ENCODE data around the gene SLC25A22. TPM values are rescaled to one million over a fixed set of nuclear protein-coding genes. Genes with fewer than 3 reads are reported as not detected.

Gene SLC25A22
- total RNA-seq, 2 experiments from 2014 or later: 35.7 to 38.3 TPM

DNA sequence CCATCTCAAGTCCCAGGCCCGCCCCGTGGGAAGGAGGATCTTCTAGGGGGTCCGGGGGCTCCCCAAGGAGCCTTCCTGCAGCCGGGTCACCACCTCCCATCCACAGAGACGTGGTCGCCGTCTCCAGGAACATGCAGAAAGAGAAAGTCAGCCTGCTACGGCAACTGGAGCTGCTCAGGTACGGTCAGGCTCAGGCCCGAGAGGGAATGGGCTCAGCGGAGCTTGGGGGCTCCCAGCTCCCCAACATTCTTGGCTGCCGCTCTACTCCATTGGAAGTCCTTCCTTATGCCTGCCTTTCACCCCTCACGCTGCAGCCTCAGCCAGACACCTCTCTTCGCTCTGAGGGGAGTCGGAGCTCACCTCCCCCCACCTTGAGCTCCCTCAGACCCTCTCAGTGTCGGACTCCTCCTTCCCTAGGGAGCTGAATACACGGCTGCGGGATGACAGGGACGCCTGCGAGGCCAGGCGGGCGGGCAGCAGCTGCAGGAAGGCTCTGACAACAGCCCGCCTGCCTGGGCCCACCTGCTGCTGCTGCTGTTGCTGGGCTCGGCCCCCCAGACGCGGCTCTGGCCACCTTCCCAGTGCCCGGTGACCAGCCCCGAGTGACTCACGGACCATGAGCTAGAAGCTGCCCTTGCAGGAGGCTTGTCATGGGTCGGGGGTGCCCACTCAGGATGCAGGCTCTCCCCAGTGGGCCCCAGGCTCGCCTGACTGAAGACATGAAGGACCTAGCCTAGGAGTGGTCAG is 33.2 kb upstream of the SLC25A22 start:
- Mint-ChIP-seq H3K27ac (no peak overlapping the region), H3K27me3 (peaks cover 38% of the 10 kb centered on the region), H3K9me3 (no peaks in the 10 kb centered on the region), H3K4me1 (peaks cover 41% of the 10 kb centered on the region), H3K4me3 (peak overlapping the region; percentile 46), H3K36me3 (ENCODE audit: low read depth) (no peaks in the 10 kb centered on the region)
- ChIA-PET POLR2A (interaction anchor here (0.6 to 8.3 kb wide), 4 partner anchors 10 to 22 kb away, joined by 3 to 74 read pairs (median 28); partner anchors contain the start of genes PNPLA2, POLR2L, RPLP2 and TSPAN4), CTCF (interaction anchor here (1.3 kb wide), 1 partner anchor 12 kb away, joined by 3 read pairs; the partner anchor contains the start of gene TSPAN4)
- no peak for DNase-seq

- no peaks in the 10 kb centered on the region for H3K9me3 Mint-ChIP-seq
- H3K27me3 Mint-ChIP-seq: peaks cover 38% of the 10 kb centered on the region
- no peak overlapping the region for H3K4me3 Mint-ChIP-seq
- H3K36me3 Mint-ChIP-seq (ENCODE audit: low read depth): no peaks in the 10 kb centered on the region
- ChIA-PET CTCF (interaction anchor here (0.8 to 1.3 kb wide), 2 partner anchors 13 to 32 kb away, joined by 3 read pairs; partner anchors contain the start of genes SLC25A22 and TSPAN4), POLR2A (interaction anchor here (1.1 to 8.3 kb wide), 4 partner anchors 11 to 22 kb away, joined by 3 to 74 read pairs (median 28); partner anchors contain the start of genes PNPLA2, POLR2L, RPLP2 and TSPAN4)
- peak; percentile 64 for DNase-seq
- no peak overlapping the region for H3K27ac Mint-ChIP-seq
- H3K4me1 Mint-ChIP-seq: peaks cover 42% of the 10 kb centered on the region
Observed at GRCh38 chr11:830295-831117, 32.4 kb upstream of the SLC25A22 start.

- no peak overlapping the region for H3K4me3 Mint-ChIP-seq
- peaks cover 38% of the 10 kb centered on the region for H3K27me3 Mint-ChIP-seq
- H3K36me3 Mint-ChIP-seq (ENCODE audit: low read depth): peaks cover 5% of the 10 kb centered on the region
- CTCF ChIA-PET: interaction anchor here (0.8 kb wide), 1 partner anchor 32 kb away, joined by 3 read pairs; the partner anchor contains the start of gene SLC25A22
- H3K4me1 Mint-ChIP-seq: peaks cover 42% of the 10 kb centered on the region
- H3K9me3 Mint-ChIP-seq: no peaks in the 10 kb centered on the region
- no peak for DNase-seq
- no peak overlapping the region for H3K27ac Mint-ChIP-seq
- POLR2A ChIA-PET: interaction anchor here (1.1 to 8.3 kb wide), 4 partner anchors 10 to 21 kb away, joined by 3 to 74 read pairs (median 24); partner anchors contain the start of genes PNPLA2, POLR2L, RPLP2 and TSPAN4
Observed at GRCh38 chr11:829847-830294, 31.8 kb upstream of the SLC25A22 start.

- Mint-ChIP-seq H3K4me3 (no peak overlapping the region), H3K27ac (no peak overlapping the region), H3K27me3 (peaks cover 38% of the 10 kb centered on the region), H3K36me3 (ENCODE audit: low read depth) (peaks cover 7% of the 10 kb centered on the region), H3K9me3 (no peaks in the 10 kb centered on the region), H3K4me1 (peaks cover 42% of the 10 kb centered on the region)
- POLR2A ChIA-PET: interaction anchor here (1.1 to 8.3 kb wide), 5 partner anchors 10 to 20 kb away, joined by 3 to 74 read pairs (median 10); partner anchors contain the start of genes PNPLA2, POLR2L, RPLP2 and TSPAN4
- CTCF ChIA-PET: no interaction called here
- no peak for DNase-seq
Observed at GRCh38 chr11:829176-829846, 31.2 kb upstream of the SLC25A22 start.

- CTCF ChIA-PET: no interaction called here
- Mint-ChIP-seq H3K27me3 (peaks cover 38% of the 10 kb centered on the region), H3K36me3 (ENCODE audit: low read depth) (peaks cover 7% of the 10 kb centered on the region), H3K27ac (no peak overlapping the region), H3K9me3 (no peaks in the 10 kb centered on the region), H3K4me1 (peaks cover 36% of the 10 kb centered on the region), H3K4me3 (peak overlapping the region; percentile 70)
- POLR2A ChIA-PET: interaction anchor here (1.1 to 8.3 kb wide), 4 partner anchors 9 to 20 kb away, joined by 3 to 74 read pairs (median 28); partner anchors contain the start of genes PNPLA2, POLR2L, RPLP2 and TSPAN4
- no peak for DNase-seq
Observed at GRCh38 chr11:828506-829175, 30.6 kb upstream of the SLC25A22 start.

DNA sequence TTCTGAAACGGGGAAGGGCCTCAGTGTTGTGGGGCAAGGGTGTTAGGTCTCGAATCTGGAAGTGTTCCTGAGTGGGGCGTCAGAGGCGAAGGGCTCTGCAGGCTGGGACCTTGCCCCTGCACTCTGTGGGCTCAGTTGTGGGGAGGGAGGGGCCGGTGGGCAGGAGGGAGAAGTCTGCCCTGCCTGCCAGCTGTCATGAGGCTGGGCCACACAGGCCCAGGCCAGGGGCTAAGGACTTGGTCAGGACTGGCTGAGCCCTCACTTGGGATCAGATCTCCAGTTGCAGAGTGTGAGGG is 29.8 kb upstream of the SLC25A22 start, which contains the start of gene CRACR2B:
Gene CRACR2B, plus strand, starts transcription at position 23 of the 296 bp plus-strand sequence. CDS start 689 bp downstream, outside the sequence.
- no peaks in the 10 kb centered on the region for H3K9me3 Mint-ChIP-seq
- peaks cover 36% of the 10 kb centered on the region for H3K4me1 Mint-ChIP-seq
- peak within 1 kb of the TSS; percentile 75 for H3K4me3 Mint-ChIP-seq
- no peak for DNase-seq
- H3K27ac Mint-ChIP-seq: peak within 1 kb of the TSS; percentile 31
- peaks cover 38% of the 10 kb centered on the region for H3K27me3 Mint-ChIP-seq
- CTCF ChIA-PET: no interaction called here
- peaks cover 7% of the 10 kb centered on the region for H3K36me3 Mint-ChIP-seq (ENCODE audit: low read depth)
- POLR2A ChIA-PET: interaction anchor here (0.7 to 8.3 kb wide), 4 partner anchors 8 to 19 kb away, joined by 4 to 74 read pairs (median 28); partner anchors contain the start of genes PNPLA2, POLR2L, RPLP2 and TSPAN4

GRCh38 chr11:827146-827896 is 29.2 kb upstream of the SLC25A22 start:
- Mint-ChIP-seq H3K4me3 (peak overlapping the region; percentile 75), H3K9me3 (no peaks in the 10 kb centered on the region), H3K4me1 (peaks cover 36% of the 10 kb centered on the region), H3K27ac (peak overlapping the region; percentile 31), H3K27me3 (peaks cover 38% of the 10 kb centered on the region), H3K36me3 (ENCODE audit: low read depth) (peaks cover 7% of the 10 kb centered on the region)
- DNase-seq: peak; percentile 55
- ChIA-PET POLR2A (interaction anchor here (0.7 to 8.3 kb wide), 4 partner anchors 8 to 18 kb away, joined by 4 to 74 read pairs (median 28); partner anchors contain the start of genes PNPLA2, POLR2L, RPLP2 and TSPAN4), CTCF (interaction anchor here (0.8 kb wide), 1 partner anchor 19 kb away, joined by 3 read pairs; no protein-coding TSS in a partner anchor)

GRCh38 chr11:826836-827145 is 28.7 kb upstream of the SLC25A22 start:
- ChIA-PET CTCF (interaction anchor here (0.8 kb wide), 1 partner anchor 18 kb away, joined by 3 read pairs; no protein-coding TSS in a partner anchor), POLR2A (interaction anchor here (0.9 to 6.0 kb wide), 3 partner anchors 14 to 18 kb away, joined by 4 to 45 read pairs (median 10); partner anchors contain the start of genes POLR2L, RPLP2 and TSPAN4)
- no peak for DNase-seq
- Mint-ChIP-seq H3K4me3 (peak overlapping the region; percentile 75), H3K36me3 (ENCODE audit: low read depth) (peaks cover 7% of the 10 kb centered on the region), H3K9me3 (no peaks in the 10 kb centered on the region), H3K27me3 (peaks cover 34% of the 10 kb centered on the region), H3K27ac (peak overlapping the region; percentile 49), H3K4me1 (peaks cover 39% of the 10 kb centered on the region)

DNA sequence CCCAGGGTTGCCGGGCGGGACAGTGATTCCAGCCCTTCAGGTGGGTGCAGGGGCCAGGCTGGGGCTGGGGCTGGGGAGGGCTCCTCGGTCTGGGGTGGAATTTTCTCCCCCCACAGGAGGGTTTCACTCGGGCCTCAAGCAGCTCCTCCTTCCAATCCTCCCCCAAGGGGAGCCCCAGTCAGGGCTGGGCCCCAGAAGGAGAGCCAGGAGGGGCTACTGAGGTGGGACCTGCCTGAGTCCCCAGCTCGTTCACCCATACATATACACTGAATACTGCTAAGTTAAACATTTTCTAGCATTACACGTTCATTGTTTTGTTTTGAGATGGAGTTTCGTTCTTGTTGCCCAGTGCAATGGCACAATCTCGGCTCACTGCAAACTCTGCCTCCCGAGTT is 28.1 kb upstream of the SLC25A22 start:
- H3K4me1 Mint-ChIP-seq: peaks cover 41% of the 10 kb centered on the region
- H3K36me3 Mint-ChIP-seq (ENCODE audit: low read depth): peaks cover 7% of the 10 kb centered on the region
- H3K4me3 Mint-ChIP-seq: peak overlapping the region; percentile 75
- DNase-seq: no peak
- POLR2A ChIA-PET: interaction anchor here (0.9 to 6.0 kb wide), 4 partner anchors 11 to 17 kb away, joined by 4 to 45 read pairs (median 6); partner anchors contain the start of genes POLR2L, RPLP2 and TSPAN4
- H3K27ac Mint-ChIP-seq: no peak overlapping the region
- H3K9me3 Mint-ChIP-seq: no peaks in the 10 kb centered on the region
- peaks cover 29% of the 10 kb centered on the region for H3K27me3 Mint-ChIP-seq
- CTCF ChIA-PET: no interaction called here

DNA sequence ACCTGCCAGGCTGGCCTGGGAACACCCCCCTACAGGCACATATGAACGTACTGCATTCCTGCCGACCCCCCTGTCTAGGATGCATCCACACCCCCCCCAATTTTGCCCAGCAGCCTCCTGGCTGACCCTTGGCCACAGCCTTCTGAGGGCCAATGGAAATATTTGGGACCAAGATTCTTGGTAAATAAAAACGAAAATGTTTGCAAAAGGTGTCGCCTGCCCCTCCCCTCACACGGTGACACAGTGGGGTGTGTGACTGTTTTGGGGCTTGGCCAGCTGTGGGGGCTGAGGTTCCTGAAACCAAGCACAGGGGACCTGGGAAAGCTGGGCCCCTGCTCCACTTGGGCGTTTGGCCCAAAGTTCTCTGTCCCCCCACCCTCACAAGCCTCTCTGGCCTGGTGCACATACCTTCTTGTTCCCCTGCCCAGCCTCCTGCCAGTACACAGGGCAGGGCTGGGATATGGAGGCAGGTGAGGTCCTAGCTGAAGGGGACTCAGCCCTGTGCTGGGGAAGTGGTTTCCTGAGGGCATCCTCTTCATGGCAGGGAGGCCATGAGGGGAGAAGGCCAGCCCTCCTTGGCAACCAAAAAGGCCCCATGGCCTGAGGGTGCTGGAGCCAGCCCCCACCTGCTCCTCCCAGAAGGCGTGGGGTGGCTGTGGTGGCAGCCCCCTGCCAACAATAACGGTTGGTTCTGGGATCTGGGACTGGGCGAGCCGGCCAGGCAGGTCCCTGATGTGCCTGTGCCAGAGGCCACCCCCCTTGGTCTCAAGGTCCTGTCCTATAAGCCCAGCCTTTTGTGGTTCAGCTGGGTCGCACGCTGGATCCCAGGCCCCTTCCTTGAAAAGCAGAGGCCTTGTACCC is 27.5 kb upstream of the SLC25A22 start:
- DNase-seq: no peak
- no peak overlapping the region for H3K4me3 Mint-ChIP-seq
- ChIA-PET CTCF (no interaction called here), POLR2A (interaction anchor here (0.9 to 6.0 kb wide), 4 partner anchors 11 to 17 kb away, joined by 4 to 45 read pairs (median 6); partner anchors contain the start of genes POLR2L, RPLP2 and TSPAN4)
- H3K4me1 Mint-ChIP-seq: peaks cover 42% of the 10 kb centered on the region
- no peaks in the 10 kb centered on the region for H3K9me3 Mint-ChIP-seq
- peaks cover 7% of the 10 kb centered on the region for H3K36me3 Mint-ChIP-seq (ENCODE audit: low read depth)
- H3K27me3 Mint-ChIP-seq: peaks cover 26% of the 10 kb centered on the region
- no peak overlapping the region for H3K27ac Mint-ChIP-seq

Measured in activated CD4-positive, alpha-beta memory T cell treated with anti-CD3 and anti-CD28 coated beads, Interleukin-2, amount 10 ng/mL, durations not matched to agents 7 days and 5 days (primary cell).